OCI-LY3 (cell line): ENCODE data around the gene ELF1.
"Not testable (repeated sequence)": the region's sequence is repeated elsewhere in the genome, so short reads cannot be mapped to it uniquely, and the experiment has no call there.

Source experiments
- EZH2phosphoT487 ChIP-seq: fragments of 200-600 bp; shearing (Covaris generic); IDR thresholded peaks from 2 replicates; pipeline ENCODE4 v1.6.1; 2018; ENCODE audit warnings: antibody characterized with exemption, mixed run types, low read depth
- TF ChIP-seq, protein P1 (sequence below): fragments of 200-600, 300-600 bp; sonication (generic); IDR thresholded peaks from 2 replicates; pipeline ENCODE4 v1.5.1; 2014; ENCODE audit warnings: antibody characterized with exemption, low read length, low read depth

DNA sequence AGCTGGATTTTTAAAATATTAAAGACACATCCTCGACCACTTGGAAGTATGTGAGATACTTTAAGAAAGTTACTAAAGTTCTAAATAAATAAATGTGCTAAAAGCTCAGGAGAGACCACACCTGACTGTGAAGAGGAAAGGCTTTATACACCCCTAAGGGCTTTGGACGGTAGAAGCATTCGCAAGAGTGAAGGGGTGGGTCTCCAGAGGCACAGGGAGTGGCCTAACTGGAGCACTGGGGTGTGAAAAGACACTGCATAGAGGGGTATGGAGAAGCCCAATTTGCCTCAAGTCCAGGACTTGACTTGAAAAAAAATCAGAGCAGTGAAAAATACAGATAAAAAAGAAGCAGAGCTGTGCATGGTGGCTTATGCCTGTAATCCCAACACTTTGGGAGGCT lies 125.5 kb downstream of the ELF1 start:
- TF ChIP-seq, protein P1, sequence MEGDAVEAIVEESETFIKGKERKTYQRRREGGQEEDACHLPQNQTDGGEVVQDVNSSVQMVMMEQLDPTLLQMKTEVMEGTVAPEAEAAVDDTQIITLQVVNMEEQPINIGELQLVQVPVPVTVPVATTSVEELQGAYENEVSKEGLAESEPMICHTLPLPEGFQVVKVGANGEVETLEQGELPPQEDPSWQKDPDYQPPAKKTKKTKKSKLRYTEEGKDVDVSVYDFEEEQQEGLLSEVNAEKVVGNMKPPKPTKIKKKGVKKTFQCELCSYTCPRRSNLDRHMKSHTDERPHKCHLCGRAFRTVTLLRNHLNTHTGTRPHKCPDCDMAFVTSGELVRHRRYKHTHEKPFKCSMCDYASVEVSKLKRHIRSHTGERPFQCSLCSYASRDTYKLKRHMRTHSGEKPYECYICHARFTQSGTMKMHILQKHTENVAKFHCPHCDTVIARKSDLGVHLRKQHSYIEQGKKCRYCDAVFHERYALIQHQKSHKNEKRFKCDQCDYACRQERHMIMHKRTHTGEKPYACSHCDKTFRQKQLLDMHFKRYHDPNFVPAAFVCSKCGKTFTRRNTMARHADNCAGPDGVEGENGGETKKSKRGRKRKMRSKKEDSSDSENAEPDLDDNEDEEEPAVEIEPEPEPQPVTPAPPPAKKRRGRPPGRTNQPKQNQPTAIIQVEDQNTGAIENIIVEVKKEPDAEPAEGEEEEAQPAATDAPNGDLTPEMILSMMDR: not testable (repeated sequence)
- TF ChIP-seq EZH2phosphoT487: not testable (repeated sequence)
